COLO668 (cell line): ENCODE data around the gene CLEC11A.

Experiments
- DNase-seq: peaks from one replicate; lab custom pipeline; 2025; ENCODE audit not compliant: unreplicated experiment; lab: John Stamatoyannopoulos, UW

CLEC11A gene

GRCh38 chr19:50703915-50704796 is 19.0 kb upstream of the CLEC11A start:
- DNase-seq: no peak

GRCh38 chr19:50705422-50706019 is 17.6 kb upstream of the CLEC11A start:
- DNase-seq: peak; percentile 14

- no peak for DNase-seq
Measured at GRCh38 chr19:50706387-50706786, 16.8 kb upstream of the CLEC11A start.

GRCh38 chr19:50708179-50708879 is 14.8 kb upstream of the CLEC11A start:
- DNase-seq: no peak

GRCh38 chr19:50710094-50710493 is 13.1 kb upstream of the CLEC11A start:
- no peak for DNase-seq

GRCh38 chr19:50710612-50711011 is 12.6 kb upstream of the CLEC11A start:
- no peak for DNase-seq

- DNase-seq: no peak
Measured at GRCh38 chr19:50711196-50711595, 12.0 kb upstream of the CLEC11A start.

- no peak for DNase-seq
Measured at GRCh38 chr19:50711805-50712204, 11.4 kb upstream of the CLEC11A start.

- DNase-seq: no peak
Measured at GRCh38 chr19:50712833-50713232, 10.3 kb upstream of the CLEC11A start.

- no peak for DNase-seq
Measured at GRCh38 chr19:50713556-50714236, 9.5 kb upstream of the CLEC11A start.

- DNase-seq: peak; percentile 8
Measured at GRCh38 chr19:50716178-50717025, 6.8 kb upstream of the CLEC11A start.

- DNase-seq: no peak
Measured at GRCh38 chr19:50717026-50717723, 6.0 kb upstream of the CLEC11A start.

GRCh38 chr19:50717891-50718254 is 5.3 kb upstream of the CLEC11A start:
- DNase-seq: no peak

GRCh38 chr19:50718255-50719118 is 4.7 kb upstream of the CLEC11A start:
- DNase-seq: no peak

GRCh38 chr19:50719119-50719435 is 4.1 kb upstream of the CLEC11A start:
- DNase-seq: no peak

GRCh38 chr19:50719566-50719965 is 3.6 kb upstream of the CLEC11A start, which contains the start of gene SHANK1:
SHANK1 (minus strand) TSS chr19:50719802; CDS start chr19:50716919, 2,883 bp downstream.
- DNase-seq: no peak

GRCh38 chr19:50720181-50720920 is 2.8 kb upstream of the CLEC11A start:
- DNase-seq: peak; percentile 7

- no peak for DNase-seq
Measured at GRCh38 chr19:50720921-50721381, 2.2 kb upstream of the CLEC11A start.
